Keratinocyte (primary cell): ENCODE results near the gene EHD3. TPM values are rescaled to one million over a fixed set of nuclear protein-coding genes. Genes with fewer than 3 reads are reported as not detected.

Experiments used
- DNase-seq: peaks from one replicate; pipeline ENCODE4 v3.0.0-alpha.2; 2011; ENCODE audit warnings: low read depth, missing footprints, low spot score
- FAIRE-seq: peaks from 2 replicates; lab custom pipeline; 2011; peaks lifted over from hg19 to GRCh38; lab: Jason Lieb, UNC
- H2AFZ ChIP-seq: 2 replicates; pipeline ENCODE4 v1.6.0; 2012; ENCODE audit warnings: low read length, control low read depth, inconsistent platforms; ENCODE audit not compliant: control insufficient read depth
- H3K27ac ChIP-seq: 2 replicates; pipeline ENCODE4 v1.5.1; 2011; ENCODE audit warnings: low read length; ENCODE audit not compliant: control insufficient read depth, insufficient read depth
- H3K27me3 ChIP-seq: 3 replicates; pipeline ENCODE4 v1.6.0; 2011; ENCODE audit warnings: low read length; ENCODE audit not compliant: control insufficient read depth, insufficient read depth; ENCODE audit errors: extremely low read depth
- H3K36me3 ChIP-seq, 2 experiments: 2 replicates in 1 of 2; 3 replicates in 1 of 2; pipeline ENCODE4 v1.5.1; 2011; ENCODE audit warnings: low read length in 2 of 2, mild to moderate bottlenecking in 1 of 2; ENCODE audit not compliant: control insufficient read depth in 2 of 2, insufficient read depth in 2 of 2; ENCODE audit errors: extremely low read depth in 1 of 2
- H3K4me1 ChIP-seq: 3 replicates; pipeline ENCODE4 v1.5.1; 2011; ENCODE audit warnings: low read length; ENCODE audit not compliant: control insufficient read depth, insufficient read depth; ENCODE audit errors: extremely low read depth
- H3K4me2 ChIP-seq: 3 replicates; pipeline ENCODE4 v1.6.0; 2011; ENCODE audit warnings: low read depth, low read length; ENCODE audit not compliant: control insufficient read depth, insufficient read depth; ENCODE audit errors: extremely low read depth
- H3K4me3 ChIP-seq, 3 experiments: fragments of 200-600 bp in 1 of 3; sonication (generic) in 1 of 3; 2 replicates in 2 of 3; 3 replicates in 1 of 3; pipeline ENCODE4 v1.5.1; 2011 to 2016; ENCODE audit warnings: low read length in 3 of 3, mild to moderate bottlenecking in 3 of 3, control low read depth in 2 of 3, inconsistent platforms in 1 of 3, low read depth in 1 of 3, mixed read lengths in 1 of 3, mixed run types in 1 of 3, moderate library complexity in 1 of 3; ENCODE audit not compliant: control insufficient read depth in 2 of 3, insufficient read depth in 2 of 3; ENCODE audit errors: extremely low read depth in 1 of 3
- H3K79me2 ChIP-seq: 2 replicates; pipeline ENCODE4 v1.6.0; 2012; ENCODE audit warnings: low read length; ENCODE audit not compliant: control insufficient read depth, insufficient read depth
- H3K9ac ChIP-seq: 3 replicates; pipeline ENCODE4 v1.6.0; 2011; ENCODE audit warnings: low read length; ENCODE audit not compliant: control insufficient read depth, insufficient read depth; ENCODE audit errors: extremely low read depth
- H3K9me1 ChIP-seq: 3 replicates; pipeline ENCODE4 v1.6.0; 2011; ENCODE audit warnings: low read length; ENCODE audit not compliant: control insufficient read depth, insufficient read depth; ENCODE audit errors: extremely low read depth
- H3K9me3 ChIP-seq: 2 replicates; pipeline ENCODE4 v1.5.1; 2012; ENCODE audit warnings: low read depth, low read length; ENCODE audit not compliant: control insufficient read depth
- H4K20me1 ChIP-seq: 3 replicates; pipeline ENCODE4 v1.6.0; 2011; ENCODE audit warnings: low read length; ENCODE audit not compliant: control insufficient read depth, insufficient read depth; ENCODE audit errors: extremely low read depth
- EZH2 ChIP-seq: IDR thresholded peaks from one replicate; pipeline ENCODE4 v1.6.1; 2012; ENCODE audit warnings: inconsistent platforms, mild to moderate bottlenecking, low read length, moderate library complexity
- dilution Hi-C: fragments of 300-500 bp; cut with MboI; formaldehyde crosslinking; loops from one replicate; pipeline ENCODE4 v1.7.0; 2020; ENCODE audit warnings: low sequenced_read_pairs; ENCODE audit not compliant: extremely low pct_ligation_motif_present
- polyA plus RNA-seq, 5 experiments: library from polyadenylated mRNA; depleted of rRNA in 3 of 5; stranded (reverse) in 3 of 5; stranded (forward) in 1 of 5; unstranded in 1 of 5; fragments of >200 nt; gene quantifications; 1 replicate in 1 of 5; 2 replicates in 3 of 5; 3 replicates in 1 of 5; pipeline versions ENCODE4 v1.2.1 to v1.2.3, GENCODE V29; 2011 to 2012; ENCODE audit warnings: missing spikeins in 2 of 5, low read depth in 1 of 5, low replicate concordance in 1 of 5
- TF ChIP-seq, protein P1 (sequence below), 3 experiments: IDR thresholded peaks in 1 of 3; conservative IDR thresholded peaks in 1 of 3; optimal IDR thresholded peaks in 1 of 3; 2 replicates in 2 of 3; 3 replicates in 1 of 3; pipeline versions ENCODE3 to v1.5.1; 2011; ENCODE audit warnings: low read length in 3 of 3, mild to moderate bottlenecking in 3 of 3, moderate library complexity in 2 of 3, control low read depth in 1 of 3, inconsistent platforms in 1 of 3; ENCODE audit not compliant: insufficient read depth in 2 of 3; ENCODE audit errors: extremely low read depth in 1 of 3

EHD3 gene
- polyA plus RNA-seq, 1 donor (not counting 4 experiments of a cell fraction or from before 2014, with no cell fraction given): 5.1 TPM

DNA sequence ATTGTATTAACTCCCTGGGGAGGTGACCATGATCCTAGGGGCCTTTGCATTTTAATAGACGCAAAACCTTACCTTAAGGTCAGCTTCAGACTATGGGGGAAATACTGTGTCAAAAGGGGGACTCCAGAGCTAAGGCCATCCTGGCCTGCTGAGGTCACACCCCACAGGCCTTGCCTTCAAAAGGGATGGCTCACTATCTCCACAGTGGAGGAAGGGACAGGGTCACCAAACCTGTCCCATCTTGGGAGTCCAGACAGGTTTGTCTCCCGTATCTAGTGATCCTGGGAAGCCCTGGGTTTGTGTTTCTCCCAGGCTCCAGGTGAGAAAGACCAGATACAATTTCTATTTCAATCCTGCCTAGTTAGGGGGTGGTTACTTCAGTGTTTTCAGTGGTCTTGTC, 41.6 kb upstream of the EHD3 start:
- H3K4me1 ChIP-seq: peaks cover 13% of the 10 kb centered on the region
- H3K9ac ChIP-seq: no peak overlapping the region
- H3K9me1 ChIP-seq: no peaks in the 10 kb centered on the region
- H3K36me3 ChIP-seq: no peaks in the 10 kb centered on the region
- no peak overlapping the region for H3K27ac ChIP-seq
- TF ChIP-seq, protein P1, sequence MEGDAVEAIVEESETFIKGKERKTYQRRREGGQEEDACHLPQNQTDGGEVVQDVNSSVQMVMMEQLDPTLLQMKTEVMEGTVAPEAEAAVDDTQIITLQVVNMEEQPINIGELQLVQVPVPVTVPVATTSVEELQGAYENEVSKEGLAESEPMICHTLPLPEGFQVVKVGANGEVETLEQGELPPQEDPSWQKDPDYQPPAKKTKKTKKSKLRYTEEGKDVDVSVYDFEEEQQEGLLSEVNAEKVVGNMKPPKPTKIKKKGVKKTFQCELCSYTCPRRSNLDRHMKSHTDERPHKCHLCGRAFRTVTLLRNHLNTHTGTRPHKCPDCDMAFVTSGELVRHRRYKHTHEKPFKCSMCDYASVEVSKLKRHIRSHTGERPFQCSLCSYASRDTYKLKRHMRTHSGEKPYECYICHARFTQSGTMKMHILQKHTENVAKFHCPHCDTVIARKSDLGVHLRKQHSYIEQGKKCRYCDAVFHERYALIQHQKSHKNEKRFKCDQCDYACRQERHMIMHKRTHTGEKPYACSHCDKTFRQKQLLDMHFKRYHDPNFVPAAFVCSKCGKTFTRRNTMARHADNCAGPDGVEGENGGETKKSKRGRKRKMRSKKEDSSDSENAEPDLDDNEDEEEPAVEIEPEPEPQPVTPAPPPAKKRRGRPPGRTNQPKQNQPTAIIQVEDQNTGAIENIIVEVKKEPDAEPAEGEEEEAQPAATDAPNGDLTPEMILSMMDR (optimal IDR thresholded peaks at IDR 0.05 in 1 of 3, IDR thresholded peaks at IDR 0.05 in 1 of 3, conservative IDR thresholded peaks at IDR 0.05 in 1 of 3; ENCODE audit: extremely low read depth in 1 of 3, insufficient read depth in 2 of 3, low read length in 3 of 3): no peak
- no peak for TF ChIP-seq EZH2
- no peak overlapping the region for H2AFZ ChIP-seq
- no peaks in the 10 kb centered on the region for H3K9me3 ChIP-seq
- no peak overlapping the region for H3K4me3 ChIP-seq
- H3K4me2 ChIP-seq: no peak overlapping the region
- dilution Hi-C loops: no loop called here
- DNase-seq (no peak), FAIRE-seq (no peak)
- no peaks in the 10 kb centered on the region for H3K27me3 ChIP-seq
- H3K79me2 ChIP-seq: no peaks in the 10 kb centered on the region
- H4K20me1 ChIP-seq: no peaks in the 10 kb centered on the region

DNA sequence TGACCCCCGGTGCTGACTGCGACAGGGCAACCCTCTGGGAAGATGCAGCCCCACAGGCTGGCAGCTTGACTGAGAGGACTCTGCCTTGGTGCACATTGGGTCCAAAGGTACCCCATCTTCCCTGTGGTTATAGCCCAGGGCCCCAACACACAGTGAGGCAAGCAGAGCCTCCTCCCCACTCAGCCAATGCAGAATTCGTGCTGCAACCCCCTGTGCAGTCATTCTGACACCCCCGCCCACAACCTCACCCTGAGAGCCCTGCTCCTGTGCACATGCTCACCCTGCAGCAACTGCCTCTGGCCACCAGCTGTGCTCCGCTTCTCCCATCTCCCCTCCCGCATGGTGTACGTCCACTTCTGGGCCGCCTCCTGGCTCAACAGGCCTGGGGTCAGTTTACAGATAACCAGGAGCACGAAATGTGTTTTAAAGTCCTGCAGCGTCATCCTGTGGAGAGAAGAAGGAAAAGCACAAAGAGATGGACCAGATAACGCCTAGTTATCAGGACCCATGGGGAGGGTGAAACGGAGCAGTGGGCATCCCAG, 41.0 kb upstream of the EHD3 start:
- Histone ChIP-seq H4K20me1 (no peaks in the 10 kb centered on the region), H3K9me1 (no peaks in the 10 kb centered on the region), H3K27ac (no peak overlapping the region), H3K36me3 (no peaks in the 10 kb centered on the region), H3K4me2 (no peak overlapping the region), H3K4me1 (peaks cover 15% of the 10 kb centered on the region), H3K9me3 (no peaks in the 10 kb centered on the region), H2AFZ (no peak overlapping the region), H3K4me3 (no peak overlapping the region), H3K27me3 (no peaks in the 10 kb centered on the region), H3K79me2 (no peaks in the 10 kb centered on the region), H3K9ac (no peak overlapping the region)
- dilution Hi-C loops: no loop called here
- DNase-seq (no peak), FAIRE-seq (no peak)
- TF ChIP-seq EZH2: no peak
- TF ChIP-seq, protein P1 (optimal IDR thresholded peaks at IDR 0.05 in 1 of 3, IDR thresholded peaks at IDR 0.05 in 1 of 3, conservative IDR thresholded peaks at IDR 0.05 in 1 of 3; ENCODE audit: extremely low read depth in 1 of 3, insufficient read depth in 2 of 3, low read length in 3 of 3): no peak
